DLD1 (cell line): ENCODE measurements around the gene MANEAL.
"Not testable (repeated sequence)": the region's sequence is repeated elsewhere in the genome, so short reads cannot be mapped to it uniquely, and the experiment has no call there.

Experiments
- in situ Hi-C: cut with HindIII; loops from 2 replicates; pipeline ENCODE4 v1.10.0; 2017; ENCODE audit warnings: low sequenced_read_pairs

Gene MANEAL

GRCh38 chr1:37793773-37794371 is at the start of gene MANEAL:
Gene MANEAL, plus strand, starts transcription at chr1:37793847. Its CDS starts 336 bp downstream, at chr1:37794183.
- in situ Hi-C loops, result no loop called here

- in situ Hi-C loops, result no loop called here
These were observed 46.8 kb upstream of the MANEAL start for GRCh38 chr1:37746806-37747205.

- in situ Hi-C loops, result no loop called here
These were observed 45.1 kb upstream of the MANEAL start for GRCh38 chr1:37748565-37748964.

GRCh38 chr1:37752213-37752582 is 41.4 kb upstream of the MANEAL start:
- in situ Hi-C loops, result no loop called here

GRCh38 chr1:37752583-37753471 is 40.8 kb upstream of the MANEAL start:
- in situ Hi-C loops, result no loop called here

- in situ Hi-C loops, result no loop called here
These were observed 40.0 kb upstream of the MANEAL start for GRCh38 chr1:37753473-37754321.

GRCh38 chr1:37755290-37755689 is 38.4 kb upstream of the MANEAL start:
- in situ Hi-C loops, result no loop called here

GRCh38 chr1:37755951-37756560 is 37.6 kb upstream of the MANEAL start:
- in situ Hi-C loops, result no loop called here

- in situ Hi-C loops, result no loop called here
These were observed 34.2 kb upstream of the MANEAL start for GRCh38 chr1:37759451-37759850.

GRCh38 chr1:37761416-37762095 is 32.1 kb upstream of the MANEAL start:
- in situ Hi-C loops, result no loop called here

- in situ Hi-C loops, result no loop called here
These were observed 31.1 kb upstream of the MANEAL start for GRCh38 chr1:37762516-37762915.

GRCh38 chr1:37763791-37764413 is 29.7 kb upstream of the MANEAL start:
- in situ Hi-C loops, result no loop called here

- in situ Hi-C loops, result no loop called here
These were observed 29.2 kb upstream of the MANEAL start for GRCh38 chr1:37764414-37764825.

- in situ Hi-C loops, result no loop called here
These were observed 28.7 kb upstream of the MANEAL start, which contains the start of gene EPHA10 for GRCh38 chr1:37764888-37765441. Gene EPHA10, minus strand, starts transcription at chr1:37765120. Its CDS starts 54 bp downstream, at chr1:37765066.

- in situ Hi-C loops, result no loop called here
These were observed 27.6 kb upstream of the MANEAL start for GRCh38 chr1:37765916-37766664.

GRCh38 chr1:37767488-37767887 is 26.2 kb upstream of the MANEAL start:
- in situ Hi-C loops, result no loop called here

GRCh38 chr1:37771440-37771839 is 22.2 kb upstream of the MANEAL start:
- in situ Hi-C loops, result not testable (repeated sequence)

GRCh38 chr1:37776946-37777516 is 16.6 kb upstream of the MANEAL start:
- in situ Hi-C loops, result no loop called here
